Nephron (organoid): ENCODE data around the gene IWS1.

Experiments used
- H3K27ac Mint-ChIP-seq, 3 experiments: 2 replicates each; pipeline ENCODE4 v1.8.0; 2020; ENCODE audit warnings: mixed read lengths in 3 of 3, mild to moderate bottlenecking in 2 of 3, moderate library complexity in 1 of 3
- H3K27me3 Mint-ChIP-seq: 2 replicates; pipeline ENCODE4 v1.8.0; 2021; ENCODE audit warnings: low read depth, mild to moderate bottlenecking, moderate library complexity, mixed read lengths
- H3K36me3 Mint-ChIP-seq: 2 replicates; pipeline ENCODE4 v1.8.0; 2020; ENCODE audit warnings: low read depth, mixed read lengths
- H3K4me1 Mint-ChIP-seq: 2 replicates; pipeline ENCODE4 v1.8.0; 2020; ENCODE audit warnings: mixed read lengths
- H3K4me3 Mint-ChIP-seq, 3 experiments: 2 replicates each; pipeline ENCODE4 v1.8.0; 2020; ENCODE audit warnings: mild to moderate bottlenecking in 3 of 3, mixed read lengths in 3 of 3, moderate library complexity in 2 of 3
- H3K9me3 Mint-ChIP-seq: 2 replicates; pipeline ENCODE4 v1.8.0; 2020; ENCODE audit warnings: mixed read lengths
- CTCF ChIP-seq, 3 experiments: fragments of 200-600 bp; sonication (generic); IDR thresholded peaks; one replicate each; pipeline ENCODE4 v1.5.0; 2021; ENCODE audit warnings: antibody characterized with exemption in 3 of 3; ENCODE audit not compliant: unreplicated experiment in 3 of 3

Gene IWS1

DNA sequence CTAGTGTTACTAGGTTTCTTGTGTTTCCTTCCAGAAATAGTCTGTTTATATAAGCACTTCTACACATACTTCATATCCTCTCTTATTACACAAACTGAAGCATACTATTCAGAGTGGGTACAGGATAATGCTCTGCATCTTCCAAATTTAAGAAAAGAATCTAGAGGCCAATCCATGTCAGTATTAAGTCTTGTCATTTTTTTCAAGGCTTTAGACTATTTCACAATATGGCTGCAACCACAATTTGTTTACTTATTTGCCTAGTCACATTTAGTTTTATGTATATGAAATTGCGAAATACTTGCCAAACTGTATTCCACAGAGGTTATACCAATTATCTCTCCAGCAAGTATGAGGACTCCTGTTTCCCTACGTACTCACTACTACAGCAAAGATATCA lies 27.9 kb downstream of the IWS1 start:
- no peak overlapping the region for H3K4me3 Mint-ChIP-seq
- H3K9me3 Mint-ChIP-seq, result no peaks in the 10 kb centered on the region
- H3K4me1 Mint-ChIP-seq, result no peaks in the 10 kb centered on the region
- H3K27ac Mint-ChIP-seq, result no peak overlapping the region
- TF ChIP-seq CTCF (IDR thresholded peaks at IDR 0.05; ENCODE audit: unreplicated experiment in 3 of 3), result no peak
- peaks cover 86% of the 10 kb centered on the region for H3K36me3 Mint-ChIP-seq
- no peaks in the 10 kb centered on the region for H3K27me3 Mint-ChIP-seq

GRCh38 chr2:127490283-127490682 lies 36.0 kb downstream of the IWS1 start:
- Mint-ChIP-seq H3K27me3 (no peaks in the 10 kb centered on the region), H3K4me1 (no peaks in the 10 kb centered on the region), H3K36me3 (peaks cover 79% of the 10 kb centered on the region), H3K9me3 (no peaks in the 10 kb centered on the region), H3K27ac (peak overlapping the region in 1 of 3 experiments; percentile 59), H3K4me3 (no peak overlapping the region)
- TF ChIP-seq CTCF (IDR thresholded peaks at IDR 0.05; ENCODE audit: unreplicated experiment in 3 of 3), result no peak

GRCh38 chr2:127486247-127487058 lies 39.8 kb downstream of the IWS1 start:
- H3K27ac Mint-ChIP-seq, result no peak overlapping the region
- H3K4me1 Mint-ChIP-seq, result no peaks in the 10 kb centered on the region
- TF ChIP-seq CTCF (IDR thresholded peaks at IDR 0.05; ENCODE audit: unreplicated experiment in 3 of 3), result no peak
- no peaks in the 10 kb centered on the region for H3K9me3 Mint-ChIP-seq
- no peaks in the 10 kb centered on the region for H3K27me3 Mint-ChIP-seq
- no peak overlapping the region for H3K4me3 Mint-ChIP-seq
- H3K36me3 Mint-ChIP-seq, result peaks cover 79% of the 10 kb centered on the region

DNA sequence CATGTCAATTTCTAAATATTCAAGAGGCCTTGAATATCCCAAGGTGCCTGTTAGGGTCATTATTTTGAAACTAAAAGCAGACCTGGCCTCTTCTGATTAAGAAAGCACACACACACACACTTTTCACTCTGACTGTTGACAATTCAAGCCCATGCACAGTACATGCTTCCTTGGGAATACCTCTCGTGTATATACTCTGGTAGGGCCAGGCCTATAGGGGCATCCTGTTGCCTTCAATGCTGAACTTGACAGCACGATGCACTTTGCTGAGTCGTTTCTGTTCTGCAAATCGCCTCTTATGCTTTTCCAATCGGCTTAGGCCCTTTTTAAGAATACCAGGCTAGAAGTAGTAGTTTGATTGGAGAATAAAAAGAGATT lies 40.6 kb downstream of the IWS1 start:
- Mint-ChIP-seq H3K4me1 (no peaks in the 10 kb centered on the region), H3K9me3 (no peaks in the 10 kb centered on the region), H3K27me3 (no peaks in the 10 kb centered on the region), H3K27ac (no peak overlapping the region), H3K4me3 (no peak overlapping the region), H3K36me3 (peaks cover 79% of the 10 kb centered on the region)
- TF ChIP-seq CTCF (IDR thresholded peaks at IDR 0.05; ENCODE audit: unreplicated experiment in 3 of 3), result no peak

DNA sequence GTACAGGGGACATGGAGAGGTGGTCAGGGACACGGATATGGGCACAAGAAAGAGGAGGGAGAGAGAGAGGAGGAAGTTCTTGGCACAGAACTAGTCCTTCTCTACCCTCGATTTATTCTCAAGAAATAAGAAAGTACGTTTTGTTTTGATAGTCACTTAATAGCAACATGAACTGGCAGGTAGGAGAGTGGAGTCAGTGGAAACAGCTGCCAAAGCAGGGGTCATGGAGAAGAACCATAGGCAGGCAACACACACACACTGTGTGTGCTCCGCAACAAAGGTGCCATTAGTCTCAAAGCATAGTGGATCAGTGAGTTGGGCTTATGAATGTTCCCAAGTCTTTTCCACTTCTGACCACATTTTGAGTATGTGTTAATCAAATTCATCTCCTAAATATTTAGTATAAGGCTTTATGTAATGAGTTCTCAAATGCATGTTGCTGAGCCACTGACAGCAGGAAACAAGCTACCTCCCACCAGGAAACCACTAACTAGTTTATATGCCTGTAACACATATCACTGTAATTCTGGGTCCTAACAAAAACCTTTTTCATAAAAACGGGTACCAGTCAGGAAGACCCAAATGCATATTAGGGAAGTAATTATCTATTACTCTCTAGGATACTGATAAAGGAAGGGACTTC lies 41.1 kb downstream of the IWS1 start:
- no peaks in the 10 kb centered on the region for H3K4me1 Mint-ChIP-seq
- no peak overlapping the region for H3K27ac Mint-ChIP-seq

More for the DNA sequence above, 41.1 kb downstream of the IWS1 start:
- Mint-ChIP-seq H3K4me3 (no peak overlapping the region), H3K36me3 (peaks cover 76% of the 10 kb centered on the region), H3K9me3 (no peaks in the 10 kb centered on the region), H3K27me3 (no peaks in the 10 kb centered on the region)
- TF ChIP-seq CTCF (IDR thresholded peaks at IDR 0.05; ENCODE audit: unreplicated experiment in 3 of 3), result no peak
